Dendritic cell treated with granulocyte-macrophage colony-stimulating factor and Interleukin-4, amounts not matched to agents 40 ng/mL and 50 ng/mL, for 4 days (primary cell): Measurements from ENCODE around the gene DOK5.
"Not testable (repeated sequence)": the region's sequence is repeated elsewhere in the genome, so short reads cannot be mapped to it uniquely, and the experiment has no call there.

Experiments
- H3K27ac Mint-ChIP-seq: one replicate; pipeline ENCODE4 v1.8.0; 2022; ENCODE audit warnings: mild to moderate bottlenecking, mixed read lengths
- H3K27me3 Mint-ChIP-seq: one replicate; pipeline ENCODE4 v1.8.0; 2022; ENCODE audit warnings: mild to moderate bottlenecking, mixed read lengths
- H3K36me3 Mint-ChIP-seq: one replicate; pipeline ENCODE4 v1.8.0; 2022; ENCODE audit warnings: low read depth, mixed read lengths
- H3K4me1 Mint-ChIP-seq: one replicate; pipeline ENCODE4 v1.8.0; 2022; ENCODE audit warnings: low read depth, mixed read lengths
- H3K4me3 Mint-ChIP-seq: one replicate; pipeline ENCODE4 v1.8.0; 2022; ENCODE audit warnings: mild to moderate bottlenecking, moderate library complexity, mixed read lengths
- H3K9me3 Mint-ChIP-seq: one replicate; pipeline ENCODE4 v1.8.0; 2022; ENCODE audit warnings: mixed read lengths
- intact Hi-C: fragments of 100-400 bp; cut with micrococcal nuclease; formaldehyde crosslinking; loops from one replicate; pipeline ENCODE4 v1.15.0; 2022

The DOK5 gene

DNA sequence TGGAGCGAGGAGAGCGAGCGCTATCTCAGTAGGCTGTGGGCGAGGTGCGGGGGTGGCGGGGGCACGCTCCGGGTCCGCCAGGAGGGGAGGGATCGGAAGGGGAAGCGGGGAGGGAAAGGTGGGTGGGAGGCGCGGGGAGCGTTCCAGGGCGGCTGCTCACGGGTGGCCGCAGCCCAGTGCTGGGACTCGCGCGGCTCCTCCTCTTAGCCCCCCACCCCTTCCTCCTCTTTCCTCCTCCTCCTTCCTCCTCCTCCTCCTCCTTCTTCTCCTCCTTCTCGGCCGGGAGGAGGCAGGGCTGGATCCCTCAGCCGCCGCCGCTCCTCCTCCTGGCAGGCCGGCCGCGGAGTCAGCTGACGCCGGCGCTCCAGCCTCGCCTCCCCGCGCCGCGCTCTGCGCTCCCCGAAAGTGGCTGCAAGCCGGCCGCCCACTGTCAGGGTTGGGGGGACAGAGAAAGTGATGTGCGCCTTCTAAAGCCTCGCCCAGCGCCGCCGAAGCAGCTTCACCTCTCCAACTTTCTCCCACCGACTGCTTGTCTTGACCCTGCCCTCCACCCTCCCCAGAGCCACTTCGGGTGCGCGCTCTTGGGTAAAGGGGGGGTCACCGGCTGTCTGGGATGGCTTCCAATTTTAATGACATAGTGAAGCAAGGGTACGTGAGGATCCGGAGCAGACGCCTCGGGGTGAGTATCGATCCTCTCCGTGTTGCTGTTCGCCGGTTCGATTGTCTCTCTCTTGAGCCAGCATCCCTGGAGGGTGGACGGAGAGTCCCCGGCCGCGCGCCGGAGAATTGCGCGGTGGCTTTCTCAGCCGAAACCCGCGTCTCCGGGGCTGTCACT is at the start of gene DOK5:
Gene DOK5, plus strand, starts transcription at position 260 of the 835 bp plus-strand sequence. Its CDS starts 354 bp downstream, at position 614.
- Mint-ChIP-seq H3K27ac (no peak within 1 kb of the TSS), H3K27me3 (peaks cover 58% of the 10 kb centered on the region), H3K9me3 (no peaks in the 10 kb centered on the region), H3K4me3 (peak within 1 kb of the TSS; percentile 10), H3K36me3 (no peaks in the 10 kb centered on the region), H3K4me1 (peaks cover 9% of the 10 kb centered on the region)
- intact Hi-C loops = loop anchor here (5.0 kb wide), 1 partner anchor 172 kb away; no protein-coding TSS in a partner anchor

DNA sequence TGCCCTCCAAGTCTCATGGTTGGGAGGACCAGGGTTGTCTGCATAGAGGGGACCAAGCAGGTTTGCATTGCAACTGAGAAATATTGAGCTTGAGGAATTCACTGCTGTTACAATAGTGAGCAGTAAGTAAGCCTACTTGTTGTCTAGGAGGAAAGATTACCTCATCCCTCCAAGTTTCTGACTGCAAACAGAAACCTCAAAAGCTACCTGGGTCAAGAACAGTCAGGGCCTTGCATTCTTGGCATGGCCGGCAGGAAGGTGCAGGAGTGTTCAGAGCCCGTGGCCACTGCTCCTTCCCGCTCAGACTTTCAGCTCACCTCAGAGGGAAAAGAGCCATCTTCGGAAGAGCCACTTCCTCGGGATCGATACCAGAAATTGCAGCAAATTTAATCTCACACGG is 46.0 kb upstream of the DOK5 start:
- Mint-ChIP-seq H3K4me3 (no peak overlapping the region), H3K27me3 (no peaks in the 10 kb centered on the region), H3K27ac (no peak overlapping the region), H3K9me3 (peaks cover 13% of the 10 kb centered on the region), H3K36me3 (no peaks in the 10 kb centered on the region), H3K4me1 (no peaks in the 10 kb centered on the region)
- intact Hi-C loops = no loop called here

DNA sequence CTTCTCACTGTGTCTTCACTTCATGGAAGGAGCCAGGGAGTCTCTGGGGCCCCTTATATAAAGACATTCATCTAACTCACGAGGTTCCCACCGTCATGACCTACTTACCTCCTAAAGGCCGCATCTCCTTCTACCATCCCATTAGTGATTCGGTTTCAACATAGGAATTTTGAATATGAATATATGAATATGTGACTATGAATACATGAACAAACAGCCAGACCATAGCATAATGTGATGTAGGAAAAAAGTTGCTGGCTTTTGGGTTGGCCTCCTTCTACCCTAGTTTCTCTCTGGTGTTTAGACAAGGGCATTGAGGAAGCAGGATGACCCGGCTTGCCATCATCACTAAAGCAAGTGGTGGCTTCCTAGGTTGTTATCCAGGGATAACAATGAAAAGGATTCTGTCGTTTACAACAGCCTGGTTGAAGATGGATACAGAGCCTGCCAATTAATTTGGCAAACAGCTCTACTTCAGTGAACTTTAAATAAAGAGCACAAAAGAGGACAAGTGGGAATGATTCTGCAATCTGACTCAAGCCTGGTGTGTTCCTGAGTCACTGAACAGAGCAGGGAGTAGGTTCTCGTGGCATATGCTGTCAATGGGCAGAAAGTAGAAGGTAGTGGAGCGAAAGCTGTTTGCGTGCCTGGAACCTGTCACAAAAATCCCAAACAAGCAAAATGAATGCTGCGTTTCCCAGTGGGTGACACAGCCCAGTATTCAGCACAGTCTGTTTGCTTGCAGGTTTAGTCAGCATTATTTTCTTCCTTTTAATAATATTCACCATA is 44.0 kb upstream of the DOK5 start:
- Mint-ChIP-seq H3K4me1 (no peaks in the 10 kb centered on the region), H3K36me3 (no peaks in the 10 kb centered on the region), H3K27me3 (no peaks in the 10 kb centered on the region), H3K4me3 (no peak overlapping the region), H3K27ac (no peak overlapping the region), H3K9me3 (no peaks in the 10 kb centered on the region)
- intact Hi-C loops = no loop called here

- Mint-ChIP-seq H3K27ac (no peak overlapping the region), H3K36me3 (no peaks in the 10 kb centered on the region), H3K27me3 (no peaks in the 10 kb centered on the region), H3K9me3 (no peaks in the 10 kb centered on the region), H3K4me3 (no peak overlapping the region), H3K4me1 (no peaks in the 10 kb centered on the region)
- intact Hi-C loops = no loop called here
These were observed 42.4 kb upstream of the DOK5 start for GRCh38 chr20:54432966-54433365.

- no peaks in the 10 kb centered on the region for H3K36me3 Mint-ChIP-seq
- no peak overlapping the region for H3K27ac Mint-ChIP-seq
- H3K4me1 Mint-ChIP-seq = no peaks in the 10 kb centered on the region
- no peaks in the 10 kb centered on the region for H3K27me3 Mint-ChIP-seq
- intact Hi-C loops = no loop called here
- H3K4me3 Mint-ChIP-seq = no peak overlapping the region
- H3K9me3 Mint-ChIP-seq = no peaks in the 10 kb centered on the region
These were observed 41.8 kb upstream of the DOK5 start for GRCh38 chr20:54433636-54434035.

DNA sequence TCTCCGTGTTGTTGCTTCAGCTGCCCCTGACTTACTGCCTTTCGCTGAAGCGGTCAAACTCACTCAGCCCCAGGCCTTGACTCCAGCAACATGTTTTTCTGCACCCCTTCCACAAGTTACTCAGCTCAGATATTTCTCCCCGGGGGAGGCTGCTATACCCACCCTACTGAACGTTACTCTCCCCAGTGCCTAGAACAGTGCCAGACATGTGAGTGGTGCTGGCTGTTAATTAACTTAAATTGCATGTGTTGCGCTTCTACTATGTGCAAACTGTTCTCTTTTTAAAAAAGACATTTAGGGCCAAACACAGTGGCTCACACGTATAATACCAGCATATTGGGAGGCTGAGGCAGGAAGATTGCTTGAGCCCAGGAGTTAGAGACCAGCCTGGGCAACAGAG is 41.2 kb upstream of the DOK5 start:
- no peaks in the 10 kb centered on the region for H3K27me3 Mint-ChIP-seq
- intact Hi-C loops = no loop called here
- no peaks in the 10 kb centered on the region for H3K36me3 Mint-ChIP-seq
- H3K9me3 Mint-ChIP-seq = no peaks in the 10 kb centered on the region
- H3K27ac Mint-ChIP-seq = no peak overlapping the region
- H3K4me1 Mint-ChIP-seq = no peaks in the 10 kb centered on the region
- no peak overlapping the region for H3K4me3 Mint-ChIP-seq

GRCh38 chr20:54435015-54435414 is 40.4 kb upstream of the DOK5 start:
- intact Hi-C loops = no loop called here

GRCh38 chr20:54436410-54436809 is 39.0 kb upstream of the DOK5 start:
- H3K4me1 Mint-ChIP-seq, H3K27ac Mint-ChIP-seq, H3K36me3 Mint-ChIP-seq, intact Hi-C loops, H3K27me3 Mint-ChIP-seq, H3K9me3 Mint-ChIP-seq, H3K4me3 Mint-ChIP-seq: not testable (repeated sequence)

More at GRCh38 chr20:54435015-54435414, 40.4 kb upstream of the DOK5 start:
- Mint-ChIP-seq H3K27ac (no peak overlapping the region), H3K4me1 (no peaks in the 10 kb centered on the region), H3K4me3 (no peak overlapping the region), H3K36me3 (no peaks in the 10 kb centered on the region), H3K9me3 (no peaks in the 10 kb centered on the region), H3K27me3 (no peaks in the 10 kb centered on the region)

DNA sequence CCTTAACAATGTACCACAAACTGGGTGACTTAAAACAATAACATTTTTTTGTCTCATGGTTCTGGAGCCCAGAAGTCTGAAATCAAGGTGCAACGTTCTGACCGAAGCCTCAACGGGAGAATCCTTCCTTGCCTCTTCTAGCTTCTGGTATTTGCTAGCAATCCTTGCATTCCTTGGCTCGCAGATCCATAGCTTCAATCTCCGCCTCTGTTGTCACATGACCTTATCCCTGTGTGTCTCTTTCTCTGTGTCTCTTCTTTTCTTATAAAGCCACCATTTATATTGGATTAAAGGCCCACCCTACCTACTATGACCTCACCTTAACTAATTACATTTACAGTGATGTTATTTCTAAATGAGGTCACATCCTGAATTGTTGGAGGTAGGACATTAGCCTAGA is 37.2 kb upstream of the DOK5 start:
- Mint-ChIP-seq H3K36me3 (no peaks in the 10 kb centered on the region), H3K27ac (no peak overlapping the region), H3K27me3 (no peaks in the 10 kb centered on the region), H3K9me3 (no peaks in the 10 kb centered on the region), H3K4me1 (no peaks in the 10 kb centered on the region), H3K4me3 (no peak overlapping the region)
- intact Hi-C loops = no loop called here

GRCh38 chr20:54450207-54450606 is 25.2 kb upstream of the DOK5 start:
- Mint-ChIP-seq H3K36me3 (no peaks in the 10 kb centered on the region), H3K9me3 (peaks cover 13% of the 10 kb centered on the region), H3K27ac (no peak overlapping the region), H3K27me3 (no peaks in the 10 kb centered on the region), H3K4me1 (no peaks in the 10 kb centered on the region), H3K4me3 (no peak overlapping the region)
- intact Hi-C loops = no loop called here

GRCh38 chr20:54451171-54451570 is 24.2 kb upstream of the DOK5 start:
- intact Hi-C loops = no loop called here
- Mint-ChIP-seq H3K4me1 (no peaks in the 10 kb centered on the region), H3K27me3 (no peaks in the 10 kb centered on the region), H3K4me3 (no peak overlapping the region), H3K27ac (no peak overlapping the region), H3K9me3 (peaks cover 13% of the 10 kb centered on the region), H3K36me3 (no peaks in the 10 kb centered on the region)

GRCh38 chr20:54452277-54452676 is 23.1 kb upstream of the DOK5 start:
- H3K9me3 Mint-ChIP-seq = peaks cover 13% of the 10 kb centered on the region
- no peak overlapping the region for H3K27ac Mint-ChIP-seq
- H3K4me1 Mint-ChIP-seq = no peaks in the 10 kb centered on the region
- intact Hi-C loops = no loop called here
- no peaks in the 10 kb centered on the region for H3K36me3 Mint-ChIP-seq
- no peak overlapping the region for H3K4me3 Mint-ChIP-seq
- no peaks in the 10 kb centered on the region for H3K27me3 Mint-ChIP-seq

GRCh38 chr20:54454982-54455381 is 20.4 kb upstream of the DOK5 start:
- H3K36me3 Mint-ChIP-seq = no peaks in the 10 kb centered on the region
- H3K4me3 Mint-ChIP-seq = no peak overlapping the region
- no peak overlapping the region for H3K27ac Mint-ChIP-seq
- peaks cover 13% of the 10 kb centered on the region for H3K9me3 Mint-ChIP-seq
- intact Hi-C loops = no loop called here
- H3K27me3 Mint-ChIP-seq = no peaks in the 10 kb centered on the region
- H3K4me1 Mint-ChIP-seq = no peaks in the 10 kb centered on the region

DNA sequence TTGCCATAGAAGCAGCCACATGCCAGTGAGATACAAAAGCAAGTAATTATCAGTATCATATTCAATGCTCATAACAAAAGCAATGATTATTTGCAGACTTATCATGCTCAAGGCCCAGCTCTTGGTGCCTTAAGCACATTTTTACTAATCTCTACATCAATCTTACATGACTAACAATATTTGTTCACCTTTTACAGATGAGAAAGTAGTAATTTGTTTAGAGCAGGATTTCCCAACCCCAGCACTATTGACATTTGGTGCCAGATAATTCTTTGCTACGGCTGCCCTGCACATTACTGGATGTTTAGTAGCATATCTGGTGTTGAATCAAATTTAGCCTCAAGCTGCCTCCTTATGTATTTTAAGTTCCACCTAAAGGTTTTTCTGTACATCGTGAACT is 19.0 kb upstream of the DOK5 start:
- Mint-ChIP-seq H3K27me3 (no peaks in the 10 kb centered on the region), H3K4me3 (no peak overlapping the region), H3K4me1 (no peaks in the 10 kb centered on the region), H3K27ac (no peak overlapping the region), H3K36me3 (no peaks in the 10 kb centered on the region), H3K9me3 (peaks cover 13% of the 10 kb centered on the region)
- intact Hi-C loops = no loop called here
